Measurements from ENCODE around the gene NANOS3. TPM values are rescaled to one million over a fixed set of nuclear protein-coding genes. Genes with fewer than 3 reads are reported as not detected.
"Not testable (repeated sequence)": the region's sequence is repeated elsewhere in the genome, so short reads cannot be mapped to it uniquely, and the experiment has no call there.

NANOS3 gene
- total RNA-seq, 2 donors from 2014 or later: 1.2 to 3.6 TPM

DNA sequence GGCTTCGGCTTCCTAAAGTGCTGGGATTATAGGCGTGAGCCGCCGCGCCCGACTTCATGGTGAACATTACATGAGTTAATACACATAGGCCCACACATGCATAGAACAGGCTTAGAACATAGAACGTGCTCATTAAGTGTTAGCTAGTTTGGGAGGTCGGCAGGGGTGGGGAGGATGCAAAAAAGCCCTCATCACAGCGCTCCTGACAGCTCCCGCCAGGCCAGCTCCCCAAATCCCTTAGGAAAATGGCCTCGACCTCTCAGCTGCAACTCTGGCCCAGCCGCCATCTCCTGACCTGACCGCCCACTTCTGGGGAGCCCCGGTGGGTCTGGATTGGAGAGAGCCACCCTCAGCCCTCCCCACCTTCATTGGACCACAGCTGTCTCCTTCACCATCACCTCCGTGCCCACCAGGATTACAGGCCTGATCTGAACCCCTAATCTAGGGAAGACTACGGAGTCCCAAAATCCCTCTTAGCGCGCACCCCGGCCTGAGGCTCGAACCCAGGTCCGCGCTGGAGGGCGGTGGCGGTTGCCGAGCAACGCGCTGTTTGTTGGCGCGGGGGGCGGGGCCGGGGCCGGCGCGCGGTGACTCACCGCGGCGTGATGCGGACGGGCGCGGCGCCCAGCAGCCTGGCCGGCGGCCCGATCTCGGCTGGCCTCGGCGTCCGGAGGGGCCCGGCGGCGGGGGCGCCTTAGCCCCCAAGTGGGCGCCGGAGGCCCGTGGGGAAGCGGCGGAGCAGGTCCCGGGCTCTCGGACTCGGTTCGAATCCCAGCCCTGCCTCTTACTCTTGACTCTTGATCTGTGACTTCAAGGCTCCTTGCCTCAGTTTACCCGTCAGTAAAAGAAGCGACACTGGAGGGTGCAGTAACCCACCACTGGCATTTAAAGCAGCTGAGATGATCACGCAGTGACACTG is 26.7 kb upstream of the NANOS3 start:
- Mint-ChIP-seq H3K36me3 (ENCODE audit: low read depth) (peaks cover 21% of the 10 kb centered on the region), H3K9me3 (no peaks in the 10 kb centered on the region), H3K27me3 (no peaks in the 10 kb centered on the region), H3K4me1 (peaks cover 21% of the 10 kb centered on the region), H3K27ac (peak overlapping the region; percentile 98), H3K4me3 (peak overlapping the region; percentile 87)
- peak; percentile 13 for ATAC-seq (replicated peaks)

DNA sequence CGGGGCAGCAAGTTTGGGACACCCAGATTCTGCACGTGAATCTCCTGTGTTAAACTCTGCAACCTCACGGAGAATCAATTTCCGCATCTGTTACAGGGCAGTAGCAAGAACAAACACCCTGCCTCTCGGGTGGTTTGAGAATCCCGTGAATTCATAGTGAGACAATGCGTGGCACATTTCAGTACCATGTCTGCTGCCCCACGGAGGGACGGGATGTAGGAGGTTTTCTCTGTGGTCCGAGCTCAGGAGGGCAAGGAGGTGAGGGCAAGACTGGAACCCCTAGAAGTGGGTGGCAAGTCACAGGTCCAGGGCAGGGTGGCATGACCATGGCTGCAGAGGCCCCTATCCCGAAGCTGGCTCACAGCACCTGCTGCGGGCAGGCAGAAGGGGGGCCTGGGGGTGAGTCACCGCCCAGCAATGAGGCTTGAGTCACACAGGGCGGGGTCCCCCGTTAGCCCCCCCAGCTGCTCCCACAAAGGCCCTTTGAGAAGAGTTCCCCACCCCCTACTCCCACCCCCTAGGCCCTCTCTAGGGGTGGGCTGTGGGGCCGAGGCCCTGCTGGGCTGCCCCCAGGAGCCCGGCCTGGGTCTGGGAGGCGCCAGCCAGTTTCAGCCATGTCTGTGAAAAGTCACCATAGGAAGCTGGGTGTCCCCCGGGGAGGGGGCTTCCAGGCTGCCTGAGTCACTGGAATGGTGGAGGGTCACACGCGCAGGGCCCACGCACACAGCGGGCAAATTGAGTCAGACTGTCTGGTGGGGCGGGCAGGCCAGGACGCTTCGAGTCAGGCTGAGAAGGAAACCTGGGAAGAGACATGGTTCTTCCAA is 25.8 kb upstream of the NANOS3 start:
- no peaks in the 10 kb centered on the region for H3K9me3 Mint-ChIP-seq
- peak overlapping the region; percentile 98 for H3K27ac Mint-ChIP-seq
- peaks cover 13% of the 10 kb centered on the region for H3K36me3 Mint-ChIP-seq (ENCODE audit: low read depth)
- peaks cover 14% of the 10 kb centered on the region for H3K4me1 Mint-ChIP-seq
- ATAC-seq (replicated peaks): peak; percentile 15
- peak overlapping the region; percentile 87 for H3K4me3 Mint-ChIP-seq
- no peaks in the 10 kb centered on the region for H3K27me3 Mint-ChIP-seq

DNA sequence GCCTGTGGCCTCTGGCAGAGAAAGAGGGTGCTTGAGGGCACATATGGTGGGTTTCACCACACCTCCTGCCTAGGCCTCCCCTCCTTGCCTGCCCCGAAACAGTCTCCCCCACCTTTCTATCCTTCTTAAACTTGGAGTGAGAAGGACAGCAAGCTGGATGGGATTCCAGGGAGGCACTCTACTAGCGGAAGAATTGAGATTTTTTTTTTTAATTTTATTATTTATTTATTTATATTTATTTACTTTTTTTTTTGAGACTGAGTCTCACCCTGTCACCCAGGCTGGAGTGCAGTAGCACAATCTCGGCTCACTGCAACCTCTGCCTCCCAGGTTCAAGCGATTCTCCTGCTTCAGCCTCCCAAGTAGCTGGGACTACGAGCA is 25.2 kb upstream of the NANOS3 start:
- H3K27ac Mint-ChIP-seq: peak overlapping the region; percentile 98
- ATAC-seq (replicated peaks); H3K27me3 Mint-ChIP-seq: not testable (repeated sequence)

DNA sequence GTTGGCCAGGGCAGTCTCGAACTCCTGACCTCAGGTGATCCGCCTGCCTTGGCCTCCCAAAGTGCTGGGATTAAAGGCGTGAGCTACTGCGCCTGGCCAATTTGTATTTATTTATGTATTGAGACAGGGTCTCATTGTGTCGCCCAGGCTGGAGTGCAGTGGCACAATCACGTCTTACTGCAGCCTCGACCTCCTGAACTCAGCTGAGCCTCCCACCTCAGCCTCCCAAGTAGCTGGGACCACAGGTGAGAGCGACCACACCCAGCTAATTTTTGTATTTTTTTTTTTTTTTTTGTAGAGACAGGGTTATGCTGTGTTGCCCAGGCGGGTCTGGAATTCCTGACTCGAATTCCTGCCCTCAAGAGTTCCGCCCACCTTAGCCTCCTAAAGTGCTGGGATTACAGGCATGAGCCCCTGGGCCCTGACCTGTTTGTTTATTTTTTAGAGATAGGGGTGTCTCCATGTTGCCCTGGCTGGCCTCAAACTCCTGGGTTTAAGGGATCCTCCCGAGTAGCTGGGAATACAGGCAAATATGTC is 24.7 kb upstream of the NANOS3 start:
- not testable (repeated sequence) for H3K27me3 Mint-ChIP-seq; H3K4me1 Mint-ChIP-seq; H3K36me3 Mint-ChIP-seq (ENCODE audit: low read depth); H3K9me3 Mint-ChIP-seq; H3K4me3 Mint-ChIP-seq; H3K27ac Mint-ChIP-seq; ATAC-seq (replicated peaks)

More for the DNA sequence above, 25.2 kb upstream of the NANOS3 start:
- not testable (repeated sequence) for H3K36me3 Mint-ChIP-seq (ENCODE audit: low read depth); H3K4me3 Mint-ChIP-seq; H3K4me1 Mint-ChIP-seq; H3K9me3 Mint-ChIP-seq

DNA sequence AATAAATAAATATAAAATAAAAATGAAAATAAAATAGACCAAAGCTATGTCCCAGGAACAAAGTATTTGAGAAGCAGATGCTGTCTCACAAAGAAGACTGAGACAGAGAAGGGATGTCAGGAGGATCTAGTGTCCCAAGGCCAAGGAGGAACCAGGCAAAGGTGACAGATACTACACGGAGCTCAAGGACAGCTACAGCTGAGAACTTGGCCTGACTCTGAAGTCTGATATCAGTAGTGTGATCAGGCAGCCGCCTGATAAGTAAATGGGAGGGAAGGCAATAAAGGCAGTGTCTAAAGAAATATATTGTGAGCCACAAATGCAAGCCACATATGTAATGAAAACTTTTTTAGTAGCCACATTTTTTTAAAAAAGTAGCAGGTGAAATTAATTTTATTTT is 20.4 kb upstream of the NANOS3 start:
- Mint-ChIP-seq H3K27me3 (no peaks in the 10 kb centered on the region), H3K4me3 (no peak overlapping the region), H3K4me1 (peaks cover 8% of the 10 kb centered on the region), H3K27ac (no peak overlapping the region), H3K36me3 (ENCODE audit: low read depth) (no peaks in the 10 kb centered on the region), H3K9me3 (no peaks in the 10 kb centered on the region)
- ATAC-seq (replicated peaks): no peak

DNA sequence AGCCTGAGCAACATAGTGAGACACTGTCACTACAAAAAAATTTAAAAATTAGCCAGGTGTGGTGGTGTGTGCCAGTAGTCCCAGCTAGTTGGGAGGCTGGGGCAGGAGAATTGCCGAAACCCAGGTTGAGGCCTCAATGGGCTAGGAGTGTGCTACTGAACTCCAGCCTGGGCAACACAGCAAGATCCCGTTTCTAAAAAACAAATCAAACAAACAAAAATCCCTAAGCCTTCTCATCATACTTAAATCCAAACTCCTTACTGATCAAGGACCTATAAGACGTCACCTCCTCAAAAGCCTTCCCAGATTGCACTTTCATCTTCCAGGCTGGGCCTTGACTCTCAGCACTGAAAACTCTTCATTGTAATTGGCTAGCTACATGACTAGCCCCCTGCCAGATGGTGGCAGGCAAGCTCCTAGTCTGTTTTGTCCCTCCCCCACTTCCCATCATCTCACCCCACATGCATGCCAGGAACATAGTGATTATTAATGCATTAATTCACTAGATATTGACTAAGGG is 17.5 kb upstream of the NANOS3 start:
- Mint-ChIP-seq H3K27me3 (peaks cover 6% of the 10 kb centered on the region), H3K4me3 (peak overlapping the region; percentile 98), H3K4me1 (peaks cover 21% of the 10 kb centered on the region), H3K27ac (peak overlapping the region; percentile 73), H3K36me3 (ENCODE audit: low read depth) (peaks cover 10% of the 10 kb centered on the region), H3K9me3 (no peaks in the 10 kb centered on the region)
- no peak for ATAC-seq (replicated peaks)

DNA sequence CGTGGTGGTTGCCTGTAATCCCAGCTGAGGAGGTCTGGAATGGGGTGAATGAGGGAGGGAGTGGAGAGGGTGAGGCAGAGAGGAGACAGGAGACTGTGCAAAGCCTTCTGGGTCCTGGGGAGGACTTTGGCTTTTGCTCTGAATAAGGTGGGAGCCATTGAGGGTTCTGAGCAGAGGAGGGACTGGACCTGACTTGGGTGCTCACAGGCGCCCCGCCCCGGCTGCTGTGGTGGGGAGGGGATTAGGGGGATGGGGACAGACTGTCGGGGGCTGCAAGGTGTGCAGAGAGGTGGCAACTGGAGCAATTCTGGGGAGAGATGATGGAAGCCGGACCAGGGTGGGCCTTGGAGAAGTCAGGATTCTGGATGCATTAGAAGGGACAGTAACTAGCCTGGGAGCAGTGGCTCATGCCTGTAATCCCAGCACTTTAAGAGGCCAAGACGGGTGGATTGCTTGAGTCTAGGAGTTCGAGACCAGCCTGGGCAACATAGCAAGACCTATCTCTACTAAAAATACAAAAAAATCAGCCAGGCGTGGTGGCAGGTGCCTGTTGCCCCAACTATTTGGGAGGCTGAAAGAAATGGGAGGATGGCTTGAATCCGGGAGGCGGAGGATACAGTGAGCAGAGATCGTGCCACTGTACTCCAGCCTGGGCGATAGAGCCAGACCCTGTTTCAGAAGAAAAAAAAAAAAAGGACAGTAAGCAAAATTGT is 16.1 kb upstream of the NANOS3 start:
- Mint-ChIP-seq H3K4me1 (peaks cover 25% of the 10 kb centered on the region), H3K9me3 (no peaks in the 10 kb centered on the region), H3K4me3 (peak overlapping the region; percentile 98), H3K27me3 (peaks cover 9% of the 10 kb centered on the region), H3K27ac (peak overlapping the region; percentile 99), H3K36me3 (ENCODE audit: low read depth) (peaks cover 13% of the 10 kb centered on the region)
- no peak for ATAC-seq (replicated peaks)

DNA sequence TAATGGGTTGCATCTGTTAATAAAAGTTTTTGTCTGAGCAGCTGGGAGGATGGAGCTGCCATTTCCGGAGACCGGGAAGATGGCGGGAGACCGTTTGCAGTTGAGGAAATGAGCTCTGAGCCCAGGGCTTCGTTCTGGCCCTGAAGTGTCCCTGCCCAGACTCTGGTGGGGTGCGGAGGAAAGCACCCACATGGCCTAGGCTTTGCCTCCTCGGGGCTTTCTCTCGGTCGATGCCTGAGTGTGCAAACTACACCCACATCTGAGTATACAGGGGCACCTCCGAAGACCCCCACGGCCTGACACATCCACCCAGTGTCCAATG is 15.6 kb upstream of the NANOS3 start:
- Mint-ChIP-seq H3K36me3 (ENCODE audit: low read depth) (peaks cover 16% of the 10 kb centered on the region), H3K27ac (peak overlapping the region; percentile 99), H3K4me1 (peaks cover 27% of the 10 kb centered on the region), H3K27me3 (peaks cover 12% of the 10 kb centered on the region), H3K4me3 (peak overlapping the region; percentile 98), H3K9me3 (no peaks in the 10 kb centered on the region)
- ATAC-seq (replicated peaks): peak; percentile 18

DNA sequence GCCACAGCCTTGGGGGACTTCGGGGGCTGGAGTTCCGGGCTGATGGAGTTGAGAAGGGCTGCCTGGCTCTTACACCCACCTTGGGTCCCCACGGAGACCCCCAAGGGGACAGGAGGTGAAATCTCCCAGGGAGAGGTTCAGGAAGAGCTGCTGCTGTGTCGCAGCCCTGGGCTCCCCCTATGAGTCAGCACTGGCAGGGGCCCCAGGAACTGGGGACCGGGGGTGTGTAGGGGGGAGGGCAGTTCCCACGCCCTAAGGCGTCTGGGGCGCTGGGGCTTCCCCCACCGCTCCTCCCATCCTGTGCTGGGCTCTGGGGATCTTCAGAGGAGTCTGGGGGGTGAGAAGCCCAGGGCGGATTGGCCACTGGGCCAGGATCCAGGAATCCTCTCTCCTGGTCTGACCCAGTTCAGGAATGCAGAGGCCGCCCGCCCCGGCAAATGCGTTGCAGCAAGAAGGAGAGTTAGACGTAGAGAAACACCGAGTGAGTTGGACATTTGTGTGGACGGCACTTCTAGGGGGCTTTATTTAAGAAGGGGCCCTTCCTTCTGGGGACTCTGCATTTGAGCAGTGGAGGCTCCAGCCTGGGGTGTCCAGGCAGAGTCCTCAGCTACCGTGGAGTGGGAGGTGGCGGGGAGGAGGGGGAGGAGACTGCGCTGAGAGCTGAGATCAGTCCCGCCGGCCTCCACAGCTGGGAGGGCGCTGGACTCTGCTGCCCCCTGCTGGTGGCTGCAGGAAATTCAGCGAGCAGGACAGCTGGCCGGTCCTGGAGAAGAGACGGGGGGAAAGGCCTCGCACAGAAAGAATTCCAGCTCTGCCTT is 15.0 kb upstream of the NANOS3 start:
- H3K4me3 Mint-ChIP-seq: peak overlapping the region; percentile 98
- no peaks in the 10 kb centered on the region for H3K9me3 Mint-ChIP-seq
- peaks cover 21% of the 10 kb centered on the region for H3K36me3 Mint-ChIP-seq (ENCODE audit: low read depth)
- ATAC-seq (replicated peaks): peak; percentile 94
- H3K27ac Mint-ChIP-seq: peak overlapping the region; percentile 99
- peaks cover 32% of the 10 kb centered on the region for H3K4me1 Mint-ChIP-seq
- H3K27me3 Mint-ChIP-seq: peaks cover 17% of the 10 kb centered on the region

DNA sequence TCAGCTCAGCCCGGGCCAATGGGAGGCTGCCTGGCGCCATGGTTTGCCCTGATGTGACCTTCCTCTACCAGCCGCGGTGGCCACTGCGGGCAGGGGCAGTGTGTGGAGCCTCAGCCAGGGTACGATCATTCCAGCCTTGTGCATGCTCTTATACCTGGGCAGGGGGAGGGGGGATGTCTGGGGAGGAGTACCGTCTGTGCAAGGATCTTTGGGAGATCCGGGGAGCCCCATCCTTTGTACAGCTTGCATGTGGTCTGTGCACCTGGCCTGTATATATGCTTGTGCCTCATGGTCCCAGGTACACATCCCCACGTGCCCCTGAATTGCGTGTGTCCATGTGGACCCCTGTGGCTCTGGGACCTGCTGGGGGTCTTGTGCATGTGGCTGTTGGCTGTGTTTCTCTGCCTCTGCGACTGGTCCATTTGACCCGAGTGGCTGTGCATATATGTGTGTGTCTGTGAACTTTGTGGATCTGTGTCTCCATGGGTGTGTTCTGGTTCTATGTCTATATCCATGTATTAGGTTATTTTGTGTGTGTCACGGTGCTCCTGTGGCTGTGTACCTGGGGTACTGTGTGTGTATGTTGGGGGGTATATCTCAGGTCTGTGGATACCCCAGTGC is 12.8 kb upstream of the NANOS3 start:
- Mint-ChIP-seq H3K9me3 (no peaks in the 10 kb centered on the region), H3K4me3 (peak overlapping the region; percentile 98), H3K27ac (no peak overlapping the region), H3K4me1 (peaks cover 32% of the 10 kb centered on the region), H3K27me3 (peaks cover 22% of the 10 kb centered on the region), H3K36me3 (ENCODE audit: low read depth) (peaks cover 21% of the 10 kb centered on the region)
- no peak for ATAC-seq (replicated peaks)

DNA sequence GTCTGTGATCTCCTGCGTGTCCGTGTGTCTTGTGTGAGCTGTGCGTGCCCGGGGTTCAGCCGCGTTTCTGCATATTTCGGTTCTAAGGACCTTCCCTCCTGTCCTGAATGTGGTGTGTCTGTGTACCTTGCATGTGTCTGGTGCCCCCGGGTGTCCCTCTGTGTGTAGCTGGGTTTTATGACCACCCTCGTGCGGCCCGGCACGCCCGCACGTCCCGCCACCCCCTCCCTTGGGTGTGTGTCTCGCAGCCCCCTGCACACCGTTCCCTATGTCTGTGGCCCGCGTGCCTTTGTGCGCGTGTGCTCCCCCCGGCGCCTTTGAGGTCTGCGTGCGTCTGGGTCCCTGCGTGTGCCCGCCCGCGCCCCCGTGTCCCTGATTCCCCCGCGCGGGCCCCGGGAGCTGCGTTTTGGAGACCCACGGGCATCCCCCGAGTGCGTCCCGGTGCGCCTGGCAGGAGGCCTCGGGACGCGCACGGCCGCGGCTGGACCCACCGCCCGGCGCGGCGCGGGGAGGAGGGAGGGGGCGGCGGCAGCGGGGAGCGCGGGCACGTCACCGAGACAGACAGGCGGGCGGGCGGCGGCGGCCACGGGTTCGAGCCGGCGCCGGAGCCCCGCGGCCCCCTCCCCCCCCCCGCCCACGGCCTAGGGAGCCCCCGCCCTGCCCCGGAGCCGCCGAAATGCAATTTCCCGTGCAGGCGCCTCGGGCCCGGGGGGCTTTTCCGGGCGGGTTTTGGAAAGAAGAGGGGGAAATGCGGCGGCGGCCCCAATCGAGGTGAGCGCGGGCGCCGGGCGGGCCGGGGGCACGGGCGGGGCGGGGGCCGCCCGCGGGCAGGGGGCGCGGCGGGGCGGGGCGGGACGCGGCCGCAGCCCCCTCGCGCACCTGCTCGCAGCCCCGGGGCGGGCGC is 12.0 kb upstream of the NANOS3 start:
- H3K27me3 Mint-ChIP-seq: peaks cover 22% of the 10 kb centered on the region
- no peak overlapping the region for H3K27ac Mint-ChIP-seq
- ATAC-seq (replicated peaks): no peak
- H3K9me3 Mint-ChIP-seq: no peaks in the 10 kb centered on the region
- peaks cover 26% of the 10 kb centered on the region for H3K4me1 Mint-ChIP-seq
- peak overlapping the region; percentile 98 for H3K4me3 Mint-ChIP-seq
- peaks cover 21% of the 10 kb centered on the region for H3K36me3 Mint-ChIP-seq (ENCODE audit: low read depth)

Data from activated T-helper 17 cell treated with anti-CD3 and anti-CD28 coated beads, Interleukin-2, amount 50 U/mL, for 72 hours (primary cell).